Stimulated activated CD8-positive, alpha-beta memory T cell treated with anti-CD3 and anti-CD28 coated beads, Interleukin-2, amount 100 ng/mL, for 1 hour (primary cell): ENCODE data around the gene PKN1.

Experiments
- DNase-seq, 2 donors: peaks; one replicate each; pipeline ENCODE4 v3.0.0-alpha.2; 2020; ENCODE audit warnings: low read depth in 2 of 2

Gene PKN1

DNA sequence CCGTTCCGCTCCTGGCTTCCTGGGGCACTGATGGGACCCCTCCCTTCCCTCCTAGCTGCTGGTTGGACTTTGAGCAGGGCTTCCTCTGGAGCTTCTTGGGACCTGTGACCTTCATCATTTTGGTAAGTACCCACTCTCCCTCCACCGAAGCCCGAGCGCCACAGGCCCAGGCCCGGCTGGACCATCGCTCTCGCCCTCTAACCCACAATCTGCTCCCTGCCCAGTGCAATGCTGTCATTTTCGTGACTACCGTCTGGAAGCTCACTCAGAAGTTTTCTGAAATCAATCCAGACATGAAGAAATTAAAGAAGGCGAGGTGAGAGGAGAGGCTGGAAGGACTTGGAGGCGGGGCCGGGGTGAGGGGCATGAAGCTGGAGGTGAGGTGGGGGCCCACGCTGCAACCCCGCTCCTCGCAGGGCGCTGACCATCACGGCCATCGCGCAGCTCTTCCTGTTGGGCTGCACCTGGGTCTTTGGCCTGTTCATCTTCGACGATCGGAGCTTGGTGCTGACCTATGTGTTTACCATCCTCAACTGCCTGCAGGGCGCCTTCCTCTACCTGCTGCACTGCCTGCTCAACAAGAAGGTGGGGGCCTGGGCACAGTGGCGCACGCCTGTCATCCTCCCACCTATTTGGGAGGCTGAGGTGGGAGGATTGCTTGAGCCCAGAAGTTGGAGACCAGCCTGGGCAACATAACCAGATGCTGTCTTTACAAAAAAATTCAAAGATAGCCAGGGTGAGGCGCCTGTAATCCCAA is 26.3 kb upstream of the PKN1 start:
- DNase-seq, result no peak

DNA sequence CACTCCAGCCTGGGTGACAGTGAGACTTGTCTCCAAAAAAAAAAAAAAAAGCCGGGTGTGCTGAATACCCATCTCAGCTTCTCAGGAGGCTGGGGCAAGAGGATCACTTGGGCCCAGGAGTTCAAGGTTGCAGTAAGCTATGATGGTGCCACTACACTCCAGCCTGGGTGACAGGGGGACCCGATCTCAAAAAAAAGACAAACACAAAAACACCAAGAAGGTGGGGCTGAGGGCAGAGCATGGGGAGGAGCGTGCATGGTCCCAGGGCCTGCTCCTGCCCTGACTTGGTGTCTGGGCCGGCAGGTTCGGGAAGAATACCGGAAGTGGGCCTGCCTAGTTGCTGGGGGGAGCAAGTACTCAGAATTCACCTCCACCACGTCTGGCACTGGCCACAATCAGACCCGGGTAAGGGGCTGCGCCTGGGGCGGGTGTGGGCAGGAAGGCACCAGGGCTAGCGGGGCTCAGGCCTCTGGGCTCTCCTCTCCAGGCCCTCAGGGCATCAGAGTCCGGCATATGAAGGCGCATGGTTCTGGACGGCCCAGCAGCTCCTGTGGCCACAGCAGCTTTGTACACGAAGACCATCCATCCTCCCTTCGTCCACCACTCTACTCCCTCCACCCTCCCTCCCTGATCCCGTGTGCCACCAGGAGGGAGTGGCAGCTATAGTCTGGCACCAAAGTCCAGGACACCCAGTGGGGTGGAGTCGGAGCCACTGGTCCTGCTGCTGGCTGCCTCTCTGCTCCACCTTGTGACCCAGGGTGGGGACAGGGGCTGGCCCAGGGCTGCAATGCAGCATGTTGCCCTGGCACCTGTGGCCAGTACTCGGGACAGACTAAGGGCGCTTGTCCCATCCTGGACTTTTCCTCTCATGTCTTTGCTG is 25.3 kb upstream of the PKN1 start:
- no peak for DNase-seq

DNA sequence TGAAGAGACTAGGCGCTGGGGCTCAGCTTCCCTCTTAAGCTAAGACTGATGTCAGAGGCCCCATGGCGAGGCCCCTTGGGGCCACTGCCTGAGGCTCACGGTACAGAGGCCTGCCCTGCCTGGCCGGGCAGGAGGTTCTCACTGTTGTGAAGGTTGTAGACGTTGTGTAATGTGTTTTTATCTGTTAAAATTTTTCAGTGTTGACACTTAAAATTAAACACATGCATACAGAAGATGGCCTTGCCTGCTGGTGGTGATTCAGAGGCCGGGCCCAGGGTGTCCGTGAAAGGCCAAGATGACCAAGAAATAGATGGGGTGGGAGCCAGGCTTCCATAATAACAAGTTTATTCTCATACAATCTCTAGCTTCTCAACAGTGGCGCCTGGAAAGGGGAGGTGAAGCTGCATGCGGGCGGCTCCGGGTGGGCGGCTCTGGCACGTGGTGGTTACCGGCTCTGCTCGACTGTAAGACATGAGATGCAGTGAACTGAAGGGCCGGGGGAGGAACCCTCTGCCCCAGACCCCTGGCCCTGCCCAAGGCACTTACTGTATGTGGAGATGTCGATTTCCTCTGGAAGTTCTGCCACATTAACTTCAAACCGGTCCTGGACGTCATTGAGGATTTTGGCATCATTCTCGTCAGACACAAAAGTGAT is 24.5 kb upstream of the PKN1 start:
- DNase-seq, result no peak

DNA sequence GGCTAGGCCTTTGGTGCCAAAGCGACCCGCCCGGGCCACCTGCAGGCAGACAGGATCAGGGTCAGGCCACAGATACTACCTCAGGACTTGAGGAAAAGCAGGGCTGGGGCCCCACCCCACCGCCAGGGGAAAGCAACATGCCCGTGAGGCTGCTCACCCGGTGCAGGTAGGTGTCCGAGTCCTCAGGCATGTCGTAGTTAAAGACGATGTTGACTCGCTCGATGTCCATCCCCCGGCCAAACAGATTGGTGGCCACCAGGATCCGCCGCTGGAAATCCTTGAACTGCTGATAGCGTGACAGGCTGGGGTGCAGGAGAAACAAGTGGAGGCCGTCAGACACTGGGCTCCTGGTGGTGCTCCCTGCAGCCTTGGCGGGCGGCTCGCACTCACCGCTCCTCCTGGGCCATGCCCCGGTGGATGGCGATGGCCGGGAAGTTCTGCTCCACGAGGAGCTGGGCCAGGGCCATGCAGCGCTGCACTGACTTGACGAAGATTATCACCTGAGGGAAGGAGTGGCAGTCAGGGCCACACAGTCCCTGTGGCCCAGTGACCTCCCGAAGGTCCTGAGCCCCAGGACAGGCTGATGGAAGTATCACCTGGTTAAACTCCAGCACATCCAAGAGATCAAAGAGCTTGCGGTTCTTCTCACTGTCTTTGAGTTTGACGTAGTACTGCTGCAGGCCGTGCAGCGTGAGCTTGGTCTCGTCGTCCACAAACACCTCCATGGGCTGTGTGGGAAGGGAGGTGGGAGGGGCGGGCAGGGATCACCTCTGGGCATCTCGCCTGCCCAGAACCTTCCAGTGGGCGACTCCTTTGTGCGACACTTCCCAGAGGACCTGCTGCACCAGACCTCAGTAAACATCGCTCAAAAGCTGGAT is 23.7 kb upstream of the PKN1 start:
- no peak for DNase-seq

DNA sequence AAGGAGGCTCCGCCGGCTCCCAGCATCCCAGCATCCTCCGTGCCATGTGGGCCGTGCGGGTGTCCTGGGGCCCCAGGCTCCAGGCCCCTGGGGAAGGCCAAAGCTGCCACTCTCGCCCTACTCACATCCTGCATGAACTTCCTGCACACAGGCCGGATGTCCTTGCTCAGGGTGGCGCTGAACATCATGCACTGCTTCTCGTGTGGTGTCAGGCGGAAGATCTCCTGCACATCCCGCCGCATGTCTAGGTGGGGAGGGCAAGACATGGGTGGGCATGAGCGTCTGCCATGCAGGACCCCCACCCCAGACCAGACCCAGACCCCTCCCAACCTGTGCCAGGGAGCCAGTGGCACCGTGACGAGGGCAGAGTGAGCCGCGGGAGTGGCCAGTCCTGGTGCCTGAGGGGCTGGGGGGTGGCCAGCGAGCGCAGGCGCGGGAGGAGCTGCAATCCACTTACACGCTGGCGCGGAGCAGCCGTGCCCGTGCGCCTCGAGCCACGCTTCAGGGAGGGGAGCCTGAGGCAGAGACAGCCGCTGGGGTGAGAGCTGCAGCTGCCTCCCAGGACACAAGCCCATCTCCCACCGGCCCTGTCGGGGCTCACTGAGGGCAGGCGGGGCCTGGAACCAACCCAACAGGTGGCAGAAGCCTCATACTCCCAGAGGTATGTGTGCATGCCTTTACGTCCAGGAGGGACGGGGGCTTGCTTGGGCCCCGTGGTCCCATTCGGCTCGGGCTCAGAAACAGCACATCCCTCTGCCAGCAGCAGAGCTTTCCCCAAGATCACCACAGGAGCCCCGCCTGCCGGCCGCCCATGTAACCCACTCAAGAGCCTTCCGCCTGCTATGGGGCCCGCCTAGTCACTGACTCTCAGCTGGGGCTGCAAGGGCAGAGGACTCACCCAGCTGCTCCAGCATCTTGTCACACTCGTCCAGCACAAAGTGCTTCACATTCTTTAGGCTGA is 22.7 kb upstream of the PKN1 start:
- DNase-seq, result no peak

DNA sequence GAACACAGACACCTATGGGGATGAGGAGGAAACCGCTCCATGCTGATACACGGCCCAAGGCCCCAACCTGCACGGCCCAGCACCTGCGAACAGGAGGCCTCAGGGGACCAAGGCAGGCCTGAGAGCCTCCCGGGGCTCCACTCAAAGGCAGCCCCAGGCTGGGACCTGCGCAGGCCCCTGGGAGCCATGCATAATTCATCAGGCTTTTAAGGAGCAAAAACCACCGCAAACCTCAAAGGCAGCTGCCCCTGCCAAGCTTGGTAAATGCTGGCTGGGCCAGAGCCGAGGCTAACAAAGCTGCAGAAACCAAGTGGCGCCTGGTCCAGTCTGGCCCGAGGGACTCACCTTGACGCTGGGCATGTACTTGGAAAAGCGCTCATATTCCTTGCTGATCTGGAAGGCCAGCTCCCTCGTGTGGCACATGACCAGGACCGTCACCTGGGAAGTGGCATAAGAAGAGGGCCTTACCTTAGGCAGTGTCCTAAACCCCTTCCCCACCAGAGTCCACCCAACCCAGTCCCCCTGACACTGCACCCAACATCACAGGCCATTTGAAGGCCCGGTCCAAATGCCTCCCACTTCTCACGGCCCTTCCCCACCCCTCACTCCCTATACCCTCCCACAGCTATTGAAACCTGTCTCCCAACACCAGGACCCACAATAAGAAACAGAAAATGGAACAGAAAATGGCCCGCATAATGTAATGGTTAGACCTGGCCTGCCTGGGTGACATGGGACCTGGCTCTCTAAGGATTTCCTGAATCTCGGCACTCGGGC is 21.8 kb upstream of the PKN1 start:
- DNase-seq, result no peak

DNA sequence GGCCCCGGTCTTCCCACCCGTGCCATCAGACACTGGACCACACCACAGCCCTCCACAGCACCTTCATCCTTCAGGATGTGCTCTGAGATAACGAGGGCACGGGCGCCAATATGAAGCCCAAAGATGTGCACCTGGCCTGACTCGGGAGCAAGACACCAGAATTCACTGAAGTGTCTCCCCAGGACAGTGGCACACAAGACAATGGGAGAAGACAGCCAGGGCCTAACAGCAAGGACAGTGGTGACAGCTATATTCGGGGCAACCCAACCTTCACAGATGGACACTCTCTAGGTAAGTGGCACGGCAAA is 21.2 kb upstream of the PKN1 start:
- no peak for DNase-seq

DNA sequence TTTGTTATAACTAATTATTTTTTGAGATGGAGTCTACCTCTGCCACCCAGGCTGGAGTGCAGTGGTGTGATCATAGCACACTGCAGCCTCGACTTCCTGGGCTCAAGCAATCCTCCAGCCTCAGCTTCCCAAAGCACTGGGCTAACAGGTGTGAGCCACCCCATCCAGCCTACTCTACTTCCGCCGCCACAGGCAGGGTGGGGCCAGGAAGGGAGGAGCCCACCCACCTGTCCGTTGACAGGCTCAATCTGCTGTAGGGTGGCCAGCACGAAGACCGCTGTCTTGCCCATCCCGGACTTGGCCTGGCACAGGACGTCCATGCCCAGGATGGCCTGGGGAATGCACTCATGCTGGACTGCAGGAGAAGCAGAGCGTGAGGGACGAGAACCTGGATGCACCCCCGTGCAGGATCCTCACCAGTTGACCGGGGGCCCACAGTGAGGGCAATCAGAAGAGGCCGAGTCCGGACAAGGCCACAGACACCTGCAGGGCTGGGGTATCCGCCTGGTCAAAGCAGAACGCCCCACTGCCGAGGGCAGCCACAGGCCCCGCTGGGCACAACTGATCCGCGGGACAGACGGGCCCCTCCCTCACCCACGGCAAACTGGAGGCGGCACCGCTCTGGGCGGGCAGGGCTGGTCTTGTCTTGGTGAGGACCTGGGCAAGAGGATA is 20.6 kb upstream of the PKN1 start:
- DNase-seq, result no peak

DNA sequence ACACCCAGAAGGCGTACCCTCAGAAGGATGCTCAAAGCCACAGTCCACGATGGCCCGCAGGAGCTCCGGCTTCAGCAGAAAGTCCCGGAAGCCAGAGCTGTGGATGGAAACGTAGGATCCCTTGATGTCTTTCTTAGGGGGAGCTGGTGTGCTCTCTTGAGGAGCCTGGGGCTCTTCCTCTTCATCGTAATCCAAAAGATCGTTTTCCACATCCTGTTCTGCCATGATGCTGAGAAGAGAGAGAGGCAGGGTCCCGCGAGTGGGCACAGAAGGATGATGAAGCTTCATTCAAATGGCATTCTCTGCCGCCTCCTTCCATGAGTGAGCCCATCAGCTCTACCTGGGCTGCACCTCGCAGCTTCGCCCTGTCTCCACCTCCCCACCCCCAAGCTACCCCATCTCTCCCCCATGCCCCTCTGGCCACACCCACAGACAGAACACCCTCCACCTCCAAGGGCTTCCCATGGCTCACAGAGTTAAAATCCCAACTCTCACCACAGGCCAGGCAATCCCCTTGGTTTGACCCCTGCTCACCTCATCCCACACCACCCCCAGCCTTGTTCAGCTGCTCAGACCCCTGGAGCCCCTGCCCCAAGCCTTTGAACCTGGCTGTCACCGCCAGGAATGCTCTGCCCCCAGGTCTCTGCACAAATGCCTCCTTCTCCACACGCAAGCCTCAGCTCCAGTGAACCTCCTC is 20.0 kb upstream of the PKN1 start:
- DNase-seq, result no peak

DNA sequence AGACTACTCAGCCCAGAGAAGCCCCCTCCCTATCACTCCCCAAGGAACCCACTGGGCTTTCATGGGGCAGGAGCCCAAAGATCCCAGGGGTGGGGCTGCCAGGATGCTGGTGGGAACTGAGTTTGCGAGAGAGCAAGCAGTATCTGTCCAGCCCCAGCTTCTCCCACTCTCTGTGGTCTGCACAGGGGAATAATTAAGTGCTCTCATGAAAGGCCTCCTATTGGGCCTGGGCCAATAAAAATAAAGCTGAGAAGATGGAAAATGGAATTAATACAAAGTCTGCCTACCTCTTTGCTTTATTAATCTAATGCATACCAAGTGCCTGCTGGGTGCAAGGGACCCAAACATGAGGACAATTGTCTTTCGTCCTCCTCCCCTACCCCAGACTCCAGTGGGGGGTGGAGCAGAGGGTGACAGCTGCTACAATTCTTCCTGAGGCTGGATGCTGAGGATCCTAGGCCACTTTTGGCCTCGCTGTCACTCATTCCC is 19.4 kb upstream of the PKN1 start:
- no peak for DNase-seq

DNA sequence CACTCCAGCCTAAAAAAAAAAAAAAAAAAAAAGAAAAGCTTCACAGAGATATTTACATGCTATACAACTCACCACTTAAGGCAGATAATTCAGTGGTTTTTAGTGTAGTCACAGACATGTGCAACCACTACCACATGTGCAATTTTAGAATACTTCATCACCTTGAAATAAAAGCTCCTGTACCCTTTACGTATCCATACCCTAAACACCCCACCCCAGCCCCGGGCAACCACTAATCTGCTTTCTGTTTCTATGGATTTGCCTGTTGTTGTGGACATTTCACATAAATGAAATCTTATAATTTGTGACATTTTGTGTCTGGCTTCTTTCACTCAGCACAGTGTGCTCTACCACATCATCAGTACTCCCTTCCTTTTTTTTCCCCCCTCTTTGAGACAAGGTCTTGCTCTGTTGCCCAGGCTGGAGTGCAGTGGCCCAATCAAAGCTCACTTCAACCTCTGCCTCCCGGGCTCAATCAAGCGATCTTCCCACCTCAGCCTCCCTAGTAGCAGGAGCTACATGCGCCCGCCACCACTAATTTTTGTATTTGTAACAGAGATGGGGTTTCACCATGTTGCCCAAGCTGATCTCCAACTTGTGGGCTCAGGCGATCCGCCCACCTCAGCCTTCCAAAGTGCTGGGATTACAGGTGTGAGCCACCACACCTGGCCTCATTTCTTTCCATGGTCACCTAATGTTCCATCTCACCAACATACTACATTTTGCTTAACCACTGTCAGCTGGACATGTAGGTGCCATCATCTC is 18.0 kb upstream of the PKN1 start:
- no peak for DNase-seq

DNA sequence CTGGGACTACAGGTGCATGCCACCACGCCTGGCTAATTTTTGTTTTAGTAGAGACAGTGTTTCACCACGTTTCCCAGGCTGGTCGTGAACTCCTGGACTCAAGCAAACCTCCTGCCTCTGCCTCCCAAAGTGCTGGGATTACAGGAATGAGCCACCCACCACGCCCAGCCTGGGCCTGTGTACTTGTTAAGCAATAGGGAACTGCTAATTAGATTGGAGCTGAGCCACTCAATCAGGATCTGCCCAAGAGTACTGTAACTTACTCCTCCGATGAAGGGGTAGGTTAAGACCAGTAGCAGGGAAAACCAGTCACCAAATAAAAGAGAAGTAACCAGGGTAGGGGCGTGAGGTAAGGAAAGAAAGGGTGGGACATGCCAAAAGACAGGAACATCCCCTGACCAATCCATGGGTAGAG is 16.3 kb upstream of the PKN1 start:
- no peak for DNase-seq

DNA sequence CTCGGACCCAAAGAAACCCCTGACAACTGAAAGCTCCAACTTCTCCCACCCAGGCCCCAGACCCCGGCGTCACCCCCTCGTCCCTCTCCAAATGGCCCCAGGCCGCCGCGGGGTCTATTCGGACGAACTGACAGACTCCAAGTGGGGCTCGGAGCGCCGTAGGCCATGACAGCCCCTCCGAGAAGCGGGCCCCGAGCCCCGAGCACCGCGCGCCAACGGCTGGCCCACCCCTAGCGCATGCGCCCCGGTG is 14.3 kb upstream of the PKN1 start:
- no peak for DNase-seq

DNA sequence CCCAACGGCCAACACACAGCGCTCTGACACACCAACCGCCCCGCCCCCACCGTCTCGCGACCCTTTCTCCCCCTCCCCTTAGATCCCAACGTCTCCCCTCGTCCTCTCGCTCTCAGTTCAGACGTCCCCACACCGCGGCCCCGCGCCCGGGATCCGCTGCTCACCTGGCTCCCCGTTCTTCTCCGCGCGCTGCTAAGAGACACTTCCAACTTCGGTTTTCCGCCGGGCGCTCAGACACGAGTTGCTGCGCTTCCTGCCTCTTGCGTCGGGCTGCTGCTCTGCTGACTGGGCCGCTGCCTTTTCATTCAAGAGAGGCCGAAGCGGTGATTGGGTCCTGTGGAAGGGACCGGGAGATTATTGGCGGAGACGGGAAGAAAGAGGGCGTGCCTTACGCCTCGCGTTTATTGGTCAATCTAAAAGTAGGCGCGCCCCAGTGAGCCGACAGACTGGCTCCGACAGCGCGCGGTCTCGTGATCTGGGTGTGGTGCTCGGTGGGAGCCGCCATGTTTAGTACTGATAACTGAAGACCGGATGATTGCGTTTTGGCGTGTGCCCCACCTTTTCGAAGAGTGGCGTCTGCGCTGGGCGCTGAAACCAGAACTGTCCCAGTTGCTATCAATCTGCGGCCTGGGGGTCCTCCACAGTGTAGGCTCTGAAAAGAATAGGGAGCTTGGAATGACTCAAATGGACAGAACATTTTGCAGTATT is 13.8 kb upstream of the PKN1 start, which contains the start of gene DDX39A:
DDX39A (minus strand) TSS at position 236 of the 708 bp plus-strand sequence. CDS start 6,121 bp downstream, outside the sequence.
- DNase-seq, result peak; percentile 88 to 95

DNA sequence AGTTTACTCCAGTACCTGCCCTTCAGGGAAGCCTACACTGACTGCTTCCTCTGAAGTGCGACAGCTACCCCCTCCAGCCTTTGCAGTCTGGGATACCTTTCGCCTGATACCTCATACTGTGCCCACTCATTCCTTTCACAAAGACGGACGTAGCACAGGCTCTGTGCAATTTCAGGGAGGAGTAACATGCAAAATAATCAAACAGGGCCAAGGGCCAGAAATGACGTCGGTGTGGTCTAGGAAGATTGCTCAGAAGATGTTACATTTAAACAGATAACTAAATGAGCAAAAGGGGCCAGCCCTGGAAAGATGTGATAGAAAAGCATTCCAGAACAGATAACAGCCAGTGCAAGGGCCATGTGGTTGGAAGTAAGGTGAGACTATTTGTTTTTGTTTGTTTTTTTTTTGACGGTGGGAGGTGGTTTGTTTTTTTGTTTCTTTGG is 7.4 kb upstream of the PKN1 start:
- DNase-seq, result no peak

DNA sequence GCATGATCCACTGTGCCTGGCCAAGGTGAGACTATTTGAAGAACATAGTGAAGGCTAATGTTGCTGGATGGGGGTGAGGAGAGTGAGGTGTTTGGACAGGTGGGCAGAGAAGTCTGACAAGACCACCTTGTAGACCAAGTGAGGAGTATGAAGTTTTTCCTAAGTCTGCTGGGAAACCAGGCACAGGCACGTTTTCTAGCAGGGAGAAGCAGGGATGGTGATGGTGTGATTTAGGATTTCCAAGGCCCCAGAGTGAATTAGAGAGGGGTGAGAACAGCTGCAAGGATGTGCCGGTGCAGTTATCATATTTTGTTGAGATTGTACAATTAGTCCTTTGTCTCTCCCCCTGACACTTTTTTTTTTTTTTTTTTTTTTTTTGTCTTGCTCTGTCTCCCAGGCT is 5.6 kb upstream of the PKN1 start:
- no peak for DNase-seq

DNA sequence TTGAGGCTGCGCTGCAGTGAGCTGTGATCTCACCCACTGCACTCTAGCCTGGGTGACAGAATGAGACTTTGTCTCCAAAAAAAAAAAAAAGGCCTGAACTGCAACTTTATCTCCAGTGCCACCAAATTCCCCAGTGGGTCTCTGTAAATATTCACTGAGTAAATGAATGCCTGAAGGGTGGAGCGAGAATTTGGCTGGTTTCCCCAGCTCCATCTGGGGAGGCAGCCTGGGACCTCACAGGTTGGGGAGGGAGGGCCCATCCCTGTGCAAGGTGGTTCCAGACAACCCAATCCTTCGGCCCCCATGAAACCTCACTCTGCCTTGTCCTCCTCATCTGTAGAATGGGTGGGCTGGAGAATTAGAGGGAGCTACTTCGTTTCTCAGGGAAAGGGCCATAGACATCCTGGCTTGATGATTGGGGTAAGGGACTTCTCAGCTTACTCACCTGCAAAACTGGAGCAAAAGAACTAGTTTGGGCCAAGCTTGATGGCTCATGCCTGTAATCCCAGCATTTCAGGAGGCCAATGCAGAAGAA is 4.2 kb upstream of the PKN1 start:
- DNase-seq, result no peak
